DMS53 treated with DMSO at 0.1 percent for 48 hours (cell line): ENCODE measurements around the gene RELB.
"Not testable (repeated sequence)": the region's sequence is repeated elsewhere in the genome, so short reads cannot be mapped to it uniquely, and the experiment has no call there.

Experiments used
- DNase-seq: peaks from one replicate; lab custom pipeline; 2025; ENCODE audit not compliant: unreplicated experiment; lab: John Stamatoyannopoulos, UW

Gene RELB

DNA sequence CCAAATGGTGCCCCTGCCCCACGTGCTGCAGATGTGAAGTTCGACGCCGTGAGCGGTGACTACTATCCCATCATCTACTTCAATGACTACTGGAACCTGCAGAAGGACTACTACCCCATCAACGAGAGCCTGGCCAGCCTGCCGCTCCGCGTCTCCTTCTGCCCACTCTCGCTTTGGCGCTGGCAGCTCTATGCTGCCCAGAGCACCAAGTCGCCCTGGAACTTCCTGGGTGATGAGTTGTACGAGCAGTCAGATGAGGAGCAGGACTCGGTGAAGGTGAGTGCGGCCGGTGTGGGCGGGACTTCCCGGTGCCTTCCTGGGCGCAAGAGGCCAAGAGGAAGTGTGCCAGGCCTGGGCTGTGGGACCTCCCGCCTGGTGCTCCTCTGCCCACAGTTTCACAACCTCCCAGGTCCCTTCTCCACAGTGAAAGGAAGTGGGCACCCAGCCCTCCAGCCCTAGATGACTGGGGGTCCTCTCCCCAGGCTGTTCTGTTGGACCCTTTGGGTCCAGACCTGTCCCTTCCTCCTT, 14.1 kb upstream of the RELB start:
- no peak for DNase-seq

DNA sequence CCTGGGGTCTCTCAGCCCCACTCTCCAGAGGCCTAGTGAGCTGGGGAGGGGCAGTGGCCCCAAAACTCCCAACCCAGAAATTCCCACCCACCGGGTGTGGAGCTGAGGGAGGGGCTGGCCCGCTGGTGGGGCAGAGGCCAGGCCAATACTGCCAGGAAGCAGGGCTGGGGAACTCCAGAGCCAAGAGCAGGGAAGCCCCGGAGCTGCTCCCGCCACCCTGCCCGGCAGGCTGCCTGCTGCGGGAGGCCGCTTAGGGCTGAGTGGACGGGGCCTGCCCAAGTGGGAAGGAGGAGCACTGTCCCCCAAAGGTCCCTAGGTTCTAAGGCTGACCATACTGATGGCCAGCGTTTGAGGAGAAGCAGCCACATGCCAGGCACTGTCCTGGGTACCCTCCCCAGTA, 13.0 kb upstream of the RELB start:
- no peak for DNase-seq

DNA sequence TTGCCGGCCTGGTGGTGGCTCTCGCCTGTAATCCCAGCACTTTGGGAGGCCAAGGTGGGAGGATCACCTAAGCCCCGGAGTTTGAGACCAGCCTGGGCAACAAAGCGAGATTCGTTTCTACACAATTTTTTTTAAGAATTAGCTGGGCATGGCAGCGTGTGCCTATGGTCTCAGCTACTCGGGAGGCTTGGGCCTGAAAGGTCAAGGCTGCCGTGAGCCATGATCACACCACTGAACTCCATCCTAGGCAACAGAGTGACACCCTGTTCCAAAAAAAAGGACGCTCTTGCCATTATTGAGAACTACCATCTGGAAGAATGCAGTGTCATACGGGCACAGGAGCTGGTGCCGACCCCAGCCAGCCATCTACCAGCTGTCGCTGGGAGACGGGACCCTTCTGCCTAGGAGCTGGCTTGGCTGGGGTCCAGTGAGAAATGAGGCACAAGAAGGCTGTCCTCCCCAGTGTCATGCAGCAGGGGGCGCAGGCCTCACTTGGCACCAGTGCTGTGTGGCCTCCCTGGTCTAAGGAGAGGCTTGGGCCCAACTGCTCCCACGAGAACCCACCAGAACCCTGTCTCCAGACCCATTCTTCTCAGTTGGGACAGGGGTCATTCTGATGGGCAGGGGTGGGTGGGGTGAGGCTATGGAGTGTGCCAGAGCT, 12.2 kb upstream of the RELB start:
- DNase-seq, result no peak

GRCh38 chr19:44990459-44990858, 10.8 kb upstream of the RELB start:
- no peak for DNase-seq

- DNase-seq, result no peak
These were observed 10.3 kb upstream of the RELB start for GRCh38 chr19:44990966-44991365.

- DNase-seq, result no peak
These were observed 8.7 kb upstream of the RELB start for GRCh38 chr19:44992336-44993163.

DNA sequence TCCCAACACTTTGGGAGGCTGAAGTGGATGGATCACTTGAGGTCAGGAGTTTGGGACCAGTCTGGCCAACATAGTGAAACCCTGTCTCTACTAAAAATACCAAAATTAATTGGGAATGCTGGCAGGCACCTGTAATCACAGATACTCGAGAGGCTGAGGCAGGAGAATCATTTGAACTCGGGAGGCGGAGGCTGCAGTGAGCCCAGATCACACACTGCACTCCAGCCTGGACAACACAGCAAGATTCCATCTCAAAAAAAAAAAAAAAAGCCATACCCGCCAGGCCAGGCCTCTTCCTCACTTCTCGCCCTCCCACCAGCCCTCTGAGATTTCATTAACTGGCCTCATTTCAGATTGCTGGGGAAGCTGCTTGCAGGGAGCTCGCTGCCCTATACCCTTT, 7.7 kb upstream of the RELB start:
- no peak for DNase-seq

DNA sequence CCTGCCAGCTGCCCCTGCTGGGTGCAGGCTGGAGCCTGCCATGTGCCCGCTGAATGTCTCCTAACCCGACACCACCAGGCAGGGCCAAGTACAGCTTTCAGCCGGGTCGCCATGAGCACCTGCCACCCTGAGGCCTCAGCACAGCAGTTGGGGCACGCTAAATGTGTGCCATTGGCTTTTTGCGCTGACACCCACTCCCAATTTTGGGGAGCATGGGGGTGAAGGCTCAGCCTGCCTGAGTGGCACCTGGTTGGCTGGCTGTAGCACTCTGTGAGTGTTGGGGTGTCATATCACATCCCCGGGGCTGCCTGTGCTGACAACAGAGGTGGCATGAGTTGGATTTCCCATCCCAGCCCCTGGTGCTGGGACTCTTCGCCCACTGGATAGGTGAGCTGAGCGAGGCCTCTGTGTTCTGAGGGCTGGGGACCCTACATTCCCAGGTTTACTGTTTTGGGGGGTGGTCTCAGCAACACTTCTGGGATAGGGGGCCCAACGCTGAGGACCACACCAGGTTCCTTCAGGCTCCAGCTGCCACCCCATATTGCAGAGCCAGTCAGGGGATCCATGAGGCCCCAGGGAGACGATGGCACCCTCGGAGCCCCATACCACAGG, 7.2 kb upstream of the RELB start:
- no peak for DNase-seq

DNA sequence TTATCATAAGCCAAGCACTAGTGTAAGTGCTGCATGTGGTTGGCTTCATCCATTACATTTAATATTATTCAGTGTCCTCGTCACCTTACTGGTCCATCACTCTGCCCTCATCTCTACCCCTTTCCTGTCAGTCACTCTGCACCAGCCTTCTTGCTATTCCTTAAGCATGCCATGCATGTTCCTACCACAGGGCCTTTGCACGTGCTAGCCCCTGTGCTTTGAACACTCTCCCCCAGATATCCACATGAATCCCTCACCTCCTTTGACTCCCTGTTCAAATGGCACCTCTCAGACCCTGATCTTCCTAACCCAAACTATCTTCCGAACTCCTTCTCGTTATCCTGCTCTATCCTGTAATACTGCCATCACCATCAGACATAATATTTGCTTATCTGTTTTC, 3.2 kb upstream of the RELB start:
- no peak for DNase-seq

DNA sequence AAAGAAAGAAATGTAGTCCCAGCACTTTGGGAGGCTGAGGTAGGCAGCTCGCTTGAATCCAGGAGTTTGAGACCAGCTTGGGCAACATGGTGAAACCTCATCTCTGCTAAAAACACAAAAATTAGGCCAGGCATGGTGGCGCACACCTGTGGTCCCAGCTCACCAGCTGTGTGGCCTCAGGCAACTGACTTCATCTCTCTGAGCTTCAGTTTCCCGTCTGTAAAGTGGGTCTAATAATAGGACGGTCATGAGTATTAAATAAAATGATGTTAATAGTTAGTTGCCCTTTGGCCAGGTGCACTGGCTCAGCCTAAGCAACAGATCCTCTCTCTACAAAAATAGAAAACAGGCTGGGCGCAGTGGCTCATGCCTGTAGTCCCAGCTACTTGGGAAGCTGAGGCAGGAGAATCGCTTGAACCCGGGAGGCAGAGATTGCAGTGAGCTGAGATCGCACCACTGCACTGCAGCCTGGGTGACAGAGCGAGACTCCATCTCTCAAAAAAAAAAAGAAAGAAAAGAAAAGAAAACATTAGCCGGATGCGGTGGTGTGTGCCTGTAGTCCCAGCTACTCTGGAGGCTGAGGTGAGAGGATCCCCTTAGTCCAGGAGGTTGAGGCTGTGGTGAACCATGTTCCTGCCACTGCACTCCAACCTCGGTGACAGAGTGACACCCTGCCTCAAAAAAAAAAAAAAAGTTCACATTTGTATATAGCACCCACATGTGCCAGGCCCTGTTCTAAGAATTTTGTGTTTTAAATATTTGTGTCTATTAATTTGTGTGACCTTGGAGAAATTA, 1.9 kb upstream of the RELB start:
- not testable (repeated sequence) for DNase-seq

DNA sequence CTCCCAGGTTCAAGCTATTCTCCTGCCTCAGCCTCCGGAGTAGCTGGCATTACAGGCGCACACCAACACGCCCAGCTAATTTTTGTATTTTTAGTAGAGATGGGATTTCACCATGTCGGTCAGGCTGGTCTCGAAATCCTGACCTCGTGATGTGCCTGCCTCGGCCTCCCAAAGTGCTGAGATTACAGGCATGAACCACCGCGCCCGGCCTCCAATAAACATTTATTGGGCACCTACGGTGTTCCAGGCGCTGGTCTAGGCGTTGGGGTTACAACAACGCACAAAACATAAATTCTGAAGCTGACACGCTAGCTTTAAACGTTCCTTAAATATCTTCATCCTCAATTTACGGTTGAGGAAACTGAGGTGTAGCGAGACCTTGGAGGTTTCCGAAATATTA, 599 bp upstream of the RELB start:
- not testable (repeated sequence) for DNase-seq

DNA sequence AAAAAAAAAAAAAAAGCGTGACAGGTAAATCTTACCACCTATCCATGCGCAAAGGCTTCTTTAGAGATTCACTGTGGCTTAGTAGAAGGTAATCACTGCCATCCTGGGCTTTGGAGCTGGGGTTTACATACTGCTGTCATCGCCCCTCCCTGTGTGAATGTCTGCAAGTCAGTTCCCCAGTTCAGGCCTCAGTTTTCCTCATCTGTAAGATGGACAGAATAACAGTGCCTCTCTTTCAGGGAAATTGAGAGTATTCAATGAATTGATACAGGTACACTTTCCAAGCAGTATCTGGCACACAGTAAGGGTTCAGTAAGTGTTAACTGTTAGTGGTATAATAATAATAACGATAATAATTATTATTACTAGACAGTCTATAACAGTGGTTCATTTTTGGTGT, 2.2 kb downstream of the RELB start:
- DNase-seq, result no peak

DNA sequence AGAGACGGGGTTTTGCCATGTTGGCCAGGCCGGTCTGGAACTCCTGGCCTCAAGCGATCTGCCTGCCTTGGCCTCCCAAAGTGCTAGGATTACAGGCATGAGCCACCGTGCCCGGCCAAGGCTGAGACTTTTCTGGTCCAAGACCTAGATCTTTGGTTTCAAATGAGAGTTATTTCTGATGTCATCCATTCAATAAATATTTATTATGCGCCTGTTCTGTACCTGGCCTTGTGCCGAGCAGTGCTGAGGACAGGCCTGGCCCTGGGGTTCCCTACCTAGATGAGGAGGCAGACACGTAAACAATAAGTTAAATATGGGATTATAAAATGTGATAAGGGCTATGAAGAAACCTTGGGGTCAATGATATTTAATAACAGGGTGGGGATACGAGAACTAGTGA, 4.5 kb downstream of the RELB start:
- no peak for DNase-seq

DNA sequence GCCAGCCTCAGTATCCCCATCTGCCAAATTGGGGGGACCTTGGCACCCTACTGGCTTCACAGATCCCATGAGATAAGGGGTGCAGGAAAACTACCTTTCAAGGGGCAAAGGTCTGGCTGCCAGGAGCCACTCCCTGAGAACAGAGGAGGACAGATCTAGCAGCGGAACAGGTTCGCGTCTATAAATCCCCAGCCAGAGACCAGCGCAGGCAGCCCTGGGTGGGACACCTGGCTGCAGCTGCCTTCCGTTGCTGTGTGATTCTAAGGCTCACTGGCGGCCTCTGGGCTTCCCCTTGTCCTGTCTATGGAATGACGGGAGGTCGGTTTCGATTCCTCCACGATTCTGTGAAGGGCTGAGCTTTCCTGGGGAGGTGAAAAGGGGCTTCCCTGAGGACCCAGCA, 7.3 kb downstream of the RELB start:
- no peak for DNase-seq

DNA sequence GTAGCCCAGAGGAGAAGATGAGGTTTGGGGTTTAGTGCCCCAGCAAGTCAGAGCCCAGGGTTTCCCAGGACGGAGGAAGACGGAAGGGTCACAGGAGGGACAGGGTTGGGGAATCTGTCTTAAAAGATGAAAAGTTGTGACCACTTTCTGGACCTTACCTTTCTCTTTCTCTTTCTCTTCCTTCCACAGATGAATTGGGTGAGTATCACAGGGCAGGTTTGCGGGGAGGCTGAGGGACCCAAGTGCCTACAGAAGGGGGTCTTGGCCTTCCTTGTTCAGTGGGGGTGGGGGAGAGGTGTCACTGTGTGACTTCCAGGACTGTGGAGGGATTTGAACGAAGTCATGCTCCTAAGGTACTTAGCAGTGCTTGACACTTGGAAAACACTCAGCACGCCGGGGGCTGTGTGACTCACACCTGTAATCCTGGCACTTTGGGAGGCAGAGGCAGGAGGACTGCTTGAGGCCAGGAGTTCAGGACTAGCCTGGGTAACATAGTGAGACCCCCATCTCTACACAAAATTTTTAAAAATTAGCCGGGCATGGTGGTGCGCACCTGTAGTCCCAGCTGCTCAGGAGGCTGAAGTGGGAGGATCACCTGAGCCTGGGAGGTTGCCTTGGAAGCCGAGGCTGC, 8.5 kb downstream of the RELB start:
- no peak for DNase-seq

DNA sequence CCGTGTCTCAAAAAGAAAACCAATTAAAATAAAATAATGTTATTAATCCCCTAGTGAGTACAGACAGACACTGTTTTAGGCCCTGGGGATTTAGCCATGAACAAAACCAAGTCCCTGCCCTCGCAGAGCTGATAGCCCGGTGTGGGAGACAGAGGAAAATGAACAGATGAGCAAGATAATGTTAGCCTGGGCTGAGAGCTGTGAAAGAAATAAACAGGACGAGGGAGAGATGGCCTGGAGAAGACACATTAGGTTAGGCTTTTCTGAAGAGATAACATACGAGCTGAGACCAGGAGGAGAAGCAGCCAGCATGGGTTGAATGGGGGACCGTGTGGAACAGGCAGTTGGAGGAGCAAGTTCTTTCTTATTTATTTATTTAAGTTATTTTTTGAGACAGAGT, 9.0 kb downstream of the RELB start:
- no peak for DNase-seq

GRCh38 chr19:45011959-45012358, 10.7 kb downstream of the RELB start:
- DNase-seq, result no peak

DNA sequence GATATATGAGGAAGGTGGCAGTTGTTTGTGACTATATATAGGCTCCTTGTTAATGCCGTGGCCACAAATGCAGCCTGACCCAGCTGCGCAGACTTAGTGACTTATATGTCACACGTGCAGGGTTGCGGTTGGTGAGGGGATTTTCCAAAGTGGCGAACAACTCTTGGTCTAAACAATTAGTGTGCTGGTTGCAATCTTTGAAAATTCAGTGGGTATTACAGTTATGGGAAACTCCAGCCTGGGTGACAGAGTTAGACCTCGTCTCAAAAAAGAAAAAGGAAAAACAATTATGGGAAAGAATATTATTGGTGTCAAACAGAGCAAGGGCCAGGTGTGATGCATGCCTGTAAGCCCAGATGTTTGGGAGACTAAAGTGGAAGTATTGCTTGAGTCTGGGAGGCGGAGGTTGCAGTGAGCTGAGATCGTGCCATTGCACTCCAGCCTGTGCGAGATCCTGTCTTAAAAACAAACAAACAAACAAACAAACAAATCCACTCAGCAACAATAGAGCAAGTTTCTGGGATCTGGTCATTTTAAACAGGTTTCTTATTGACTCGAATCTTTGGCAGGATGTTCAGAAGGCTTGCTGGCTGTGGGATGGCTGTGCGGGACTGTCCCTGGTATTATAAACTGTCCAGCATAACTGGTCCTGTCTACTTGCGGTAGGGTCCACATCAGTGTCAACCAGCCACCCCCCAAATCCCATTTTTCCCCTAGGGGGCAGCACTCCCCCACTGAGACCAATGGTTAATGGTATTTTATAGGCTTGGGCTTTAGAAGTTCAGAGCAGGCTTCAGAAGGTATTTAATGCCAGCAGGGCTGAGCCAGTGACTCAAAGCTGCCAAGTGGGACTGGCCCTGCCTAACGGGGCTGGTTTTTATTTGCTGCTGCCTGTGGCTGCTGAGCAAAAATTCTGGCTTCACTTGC, 15.4 kb downstream of the RELB start:
- peak; percentile 12 for DNase-seq

- DNase-seq, result no peak
These were observed 17.9 kb downstream of the RELB start for GRCh38 chr19:45019187-45019586.

GRCh38 chr19:45020071-45020470, 18.8 kb downstream of the RELB start:
- no peak for DNase-seq
